ENCODE results near the gene ODC1. TPM values are rescaled to one million over a fixed set of nuclear protein-coding genes. Genes with fewer than 3 reads are reported as not detected.

ODC1 gene
- polyA plus RNA-seq, 1 donor, result 108 TPM

- no peak overlapping the region for H3K27ac ChIP-seq (ENCODE audit: low read length)
- no peaks in the 10 kb centered on the region for H3K36me3 ChIP-seq (ENCODE audit: control insufficient read depth, insufficient read depth, low read length)
- no peaks in the 10 kb centered on the region for H3K9me3 ChIP-seq (ENCODE audit: control insufficient read depth, low read depth, low read length)
- H3K27me3 ChIP-seq (ENCODE audit: control insufficient read depth, insufficient read depth, low read length), result no peaks in the 10 kb centered on the region
- no peak overlapping the region for H3K4me3 ChIP-seq (ENCODE audit: low read length)
- DNase-seq, result no peak
- no CpG with 5 or more reads among the region's 7 CpGs for WGBS (ENCODE audit: insufficient coverage, low lambda C conversion rate)
- peaks cover 16% of the 10 kb centered on the region for H3K4me1 ChIP-seq (ENCODE audit: control insufficient read depth, insufficient read depth, low read length)
These were observed 6.4 kb upstream of the ODC1 start for GRCh38 chr2:10454505-10454904.

- H3K27ac ChIP-seq (ENCODE audit: low read length), result no peak overlapping the region
- no peak overlapping the region for H3K4me3 ChIP-seq (ENCODE audit: low read length)
- no peak for DNase-seq
- no peaks in the 10 kb centered on the region for H3K9me3 ChIP-seq (ENCODE audit: control insufficient read depth, low read depth, low read length)
- no peaks in the 10 kb centered on the region for H3K36me3 ChIP-seq (ENCODE audit: control insufficient read depth, insufficient read depth, low read length)
- H3K4me1 ChIP-seq (ENCODE audit: control insufficient read depth, insufficient read depth, low read length), result peaks cover 21% of the 10 kb centered on the region
- no peaks in the 10 kb centered on the region for H3K27me3 ChIP-seq (ENCODE audit: control insufficient read depth, insufficient read depth, low read length)
- no CpG with 5 or more reads among the region's 9 CpGs for WGBS (ENCODE audit: insufficient coverage, low lambda C conversion rate)
These were observed 5.8 kb upstream of the ODC1 start for GRCh38 chr2:10453905-10454298.

- DNase-seq, result no peak
- WGBS (ENCODE audit: insufficient coverage, low lambda C conversion rate), result 97% methylated on average over 5 of the region's 17 CpGs
- Histone ChIP-seq H3K4me1 (ENCODE audit: control insufficient read depth, insufficient read depth, low read length) (peaks cover 21% of the 10 kb centered on the region), H3K27ac (ENCODE audit: low read length) (no peak overlapping the region), H3K27me3 (ENCODE audit: control insufficient read depth, insufficient read depth, low read length) (no peaks in the 10 kb centered on the region), H3K4me3 (ENCODE audit: low read length) (no peak overlapping the region), H3K9me3 (ENCODE audit: control insufficient read depth, low read depth, low read length) (no peaks in the 10 kb centered on the region), H3K36me3 (ENCODE audit: control insufficient read depth, insufficient read depth, low read length) (no peaks in the 10 kb centered on the region)
These were observed 5.1 kb upstream of the ODC1 start for GRCh38 chr2:10452956-10453904.

GRCh38 chr2:10452312-10452711 lies 4.2 kb upstream of the ODC1 start:
- Histone ChIP-seq H3K9me3 (ENCODE audit: control insufficient read depth, low read depth, low read length) (no peaks in the 10 kb centered on the region), H3K27me3 (ENCODE audit: control insufficient read depth, insufficient read depth, low read length) (no peaks in the 10 kb centered on the region), H3K36me3 (ENCODE audit: control insufficient read depth, insufficient read depth, low read length) (no peaks in the 10 kb centered on the region), H3K4me3 (ENCODE audit: low read length) (no peak overlapping the region), H3K4me1 (ENCODE audit: control insufficient read depth, insufficient read depth, low read length) (peaks cover 21% of the 10 kb centered on the region), H3K27ac (ENCODE audit: low read length) (no peak overlapping the region)
- WGBS (ENCODE audit: insufficient coverage, low lambda C conversion rate), result no CpG with 5 or more reads among the region's 3 CpGs
- DNase-seq, result peak in 1 of 2 donors; percentile 75

- Histone ChIP-seq H3K9me3 (ENCODE audit: control insufficient read depth, low read depth, low read length) (no peaks in the 10 kb centered on the region), H3K27me3 (ENCODE audit: control insufficient read depth, insufficient read depth, low read length) (no peaks in the 10 kb centered on the region), H3K27ac (ENCODE audit: low read length) (no peak overlapping the region), H3K4me1 (ENCODE audit: control insufficient read depth, insufficient read depth, low read length) (peaks cover 21% of the 10 kb centered on the region), H3K36me3 (ENCODE audit: control insufficient read depth, insufficient read depth, low read length) (no peaks in the 10 kb centered on the region), H3K4me3 (ENCODE audit: low read length) (no peak overlapping the region)
- DNase-seq, result no peak
- no CpG with 5 or more reads among the region's 6 CpGs for WGBS (ENCODE audit: insufficient coverage, low lambda C conversion rate)
These were observed 3.7 kb upstream of the ODC1 start for GRCh38 chr2:10451819-10452218.

- Histone ChIP-seq H3K36me3 (ENCODE audit: control insufficient read depth, insufficient read depth, low read length) (peaks cover 2% of the 10 kb centered on the region), H3K4me3 (ENCODE audit: low read length) (peak overlapping the region; percentile 70), H3K27me3 (ENCODE audit: control insufficient read depth, insufficient read depth, low read length) (no peaks in the 10 kb centered on the region), H3K9me3 (ENCODE audit: control insufficient read depth, low read depth, low read length) (no peaks in the 10 kb centered on the region), H3K4me1 (ENCODE audit: control insufficient read depth, insufficient read depth, low read length) (peaks cover 23% of the 10 kb centered on the region), H3K27ac (ENCODE audit: low read length) (peak overlapping the region; percentile 99)
- no CpG with 5 or more reads among the region's 22 CpGs for WGBS (ENCODE audit: insufficient coverage, low lambda C conversion rate)
- peak; percentile 87 to 93 for DNase-seq
These were observed 1.9 kb upstream of the ODC1 start for GRCh38 chr2:10449838-10450691.

- Histone ChIP-seq H3K4me1 (ENCODE audit: control insufficient read depth, insufficient read depth, low read length) (peaks cover 23% of the 10 kb centered on the region), H3K9me3 (ENCODE audit: control insufficient read depth, low read depth, low read length) (no peaks in the 10 kb centered on the region), H3K27ac (ENCODE audit: low read length) (peak overlapping the region; percentile 99), H3K4me3 (ENCODE audit: low read length) (peak overlapping the region; percentile 70), H3K27me3 (ENCODE audit: control insufficient read depth, insufficient read depth, low read length) (no peaks in the 10 kb centered on the region), H3K36me3 (ENCODE audit: control insufficient read depth, insufficient read depth, low read length) (peaks cover 7% of the 10 kb centered on the region)
- WGBS (ENCODE audit: insufficient coverage, low lambda C conversion rate), result no CpG with 5 or more reads among the region's 5 CpGs
- no peak for DNase-seq
These were observed 1.3 kb upstream of the ODC1 start for GRCh38 chr2:10449486-10449831.

- peak overlapping the region; percentile 99 for H3K27ac ChIP-seq (ENCODE audit: low read length)
- peak; percentile 94 to 96 for DNase-seq
- 0% methylated on average over 2 of the region's 73 CpGs for WGBS (ENCODE audit: insufficient coverage, low lambda C conversion rate)
- H3K36me3 ChIP-seq (ENCODE audit: control insufficient read depth, insufficient read depth, low read length), result peaks cover 14% of the 10 kb centered on the region
- peak overlapping the region; percentile 70 for H3K4me3 ChIP-seq (ENCODE audit: low read length)
- no peaks in the 10 kb centered on the region for H3K27me3 ChIP-seq (ENCODE audit: control insufficient read depth, insufficient read depth, low read length)
- H3K4me1 ChIP-seq (ENCODE audit: control insufficient read depth, insufficient read depth, low read length), result peaks cover 22% of the 10 kb centered on the region
- H3K9me3 ChIP-seq (ENCODE audit: control insufficient read depth, low read depth, low read length), result no peaks in the 10 kb centered on the region
These were observed 704 bp upstream of the ODC1 start for GRCh38 chr2:10448576-10449485.

GRCh38 chr2:10447300-10447894 lies 730 bp downstream of the ODC1 start:
- Histone ChIP-seq H3K4me3 (ENCODE audit: low read length) (peak overlapping the region; percentile 63), H3K4me1 (ENCODE audit: control insufficient read depth, insufficient read depth, low read length) (peaks cover 18% of the 10 kb centered on the region), H3K9me3 (ENCODE audit: control insufficient read depth, low read depth, low read length) (no peaks in the 10 kb centered on the region), H3K27ac (ENCODE audit: low read length) (peak overlapping the region; percentile 73), H3K36me3 (ENCODE audit: control insufficient read depth, insufficient read depth, low read length) (peaks cover 28% of the 10 kb centered on the region), H3K27me3 (ENCODE audit: control insufficient read depth, insufficient read depth, low read length) (no peaks in the 10 kb centered on the region)
- no peak for DNase-seq
- no CpG with 5 or more reads among the region's 32 CpGs for WGBS (ENCODE audit: insufficient coverage, low lambda C conversion rate)
